Stimulated activated naive CD8-positive, alpha-beta T cell treated with anti-CD3 and anti-CD28 coated beads, Interleukin-15, amount 100 ng/mL, for 72 hours (primary cell): ENCODE results near the gene ATRX.
"Not testable (repeated sequence)": the region's sequence is repeated elsewhere in the genome, so short reads cannot be mapped to it uniquely, and the experiment has no call there.

Experiments used
- ATAC-seq: fragments of 150-1000 bp; cut with Tn5 transposase; 2 replicates; pipeline ENCODE4 v1.10.0; 2021; ENCODE audit warnings: mild to moderate bottlenecking, moderate library complexity
- DNase-seq, 2 donors: peaks; one replicate each; pipeline ENCODE4 v3.0.0; 2021 to 2022
- H3K27ac Mint-ChIP-seq, 2 donors: one replicate each; pipeline ENCODE4 v1.8.0; 2022; ENCODE audit warnings: mild to moderate bottlenecking in 2 of 2, mixed read lengths in 2 of 2, moderate library complexity in 2 of 2
- H3K27me3 Mint-ChIP-seq: one replicate; pipeline ENCODE4 v1.8.0; 2022; ENCODE audit warnings: mixed read lengths
- H3K4me1 Mint-ChIP-seq: one replicate; pipeline ENCODE4 v1.8.0; 2022; ENCODE audit warnings: mild to moderate bottlenecking, mixed read lengths
- H3K4me3 Mint-ChIP-seq, 2 donors: one replicate each; pipeline ENCODE4 v1.8.0; 2022; ENCODE audit warnings: mild to moderate bottlenecking in 2 of 2, mixed read lengths in 2 of 2, moderate library complexity in 1 of 2
- H3K9me3 Mint-ChIP-seq, 2 donors: one replicate each; pipeline ENCODE4 v1.8.0; 2022; ENCODE audit warnings: mixed read lengths in 2 of 2

Gene ATRX

GRCh38 chrX:77691916-77692315 lies 94.1 kb downstream of the ATRX start:
- DNase-seq (no peak), ATAC-seq (no peak)
- no peaks in the 10 kb centered on the region for H3K27me3 Mint-ChIP-seq
- H3K4me1 Mint-ChIP-seq: no peaks in the 10 kb centered on the region
- no peak overlapping the region for H3K4me3 Mint-ChIP-seq
- no peaks in the 10 kb centered on the region for H3K9me3 Mint-ChIP-seq
- H3K27ac Mint-ChIP-seq: no peak overlapping the region

- no peaks in the 10 kb centered on the region for H3K27me3 Mint-ChIP-seq
- ATAC-seq (no peak), DNase-seq (no peak)
- no peaks in the 10 kb centered on the region for H3K4me1 Mint-ChIP-seq
- H3K4me3 Mint-ChIP-seq: no peak overlapping the region
- no peaks in the 10 kb centered on the region for H3K9me3 Mint-ChIP-seq
- H3K27ac Mint-ChIP-seq: no peak overlapping the region
Measured at GRCh38 chrX:77689376-77689775, 96.6 kb downstream of the ATRX start.

GRCh38 chrX:77685683-77686082 lies 100.3 kb downstream of the ATRX start:
- not testable (repeated sequence) for H3K27ac Mint-ChIP-seq, H3K9me3 Mint-ChIP-seq, DNase-seq, ATAC-seq, H3K27me3 Mint-ChIP-seq, H3K4me3 Mint-ChIP-seq
- peaks cover 15% of the 10 kb centered on the region for H3K4me1 Mint-ChIP-seq

- no peaks in the 10 kb centered on the region for H3K27me3 Mint-ChIP-seq
- ATAC-seq (no peak), DNase-seq (no peak)
- H3K27ac Mint-ChIP-seq: no peak overlapping the region
- peaks cover 15% of the 10 kb centered on the region for H3K4me1 Mint-ChIP-seq
- H3K4me3 Mint-ChIP-seq: no peak overlapping the region
- H3K9me3 Mint-ChIP-seq: no peaks in the 10 kb centered on the region
Measured at GRCh38 chrX:77679144-77679543, 106.9 kb downstream of the ATRX start.

- no peak for DNase-seq
- H3K4me1 Mint-ChIP-seq: no peaks in the 10 kb centered on the region
- H3K27me3 Mint-ChIP-seq: no peaks in the 10 kb centered on the region
- no peak for ATAC-seq
- no peak overlapping the region for H3K27ac Mint-ChIP-seq
- no peak overlapping the region for H3K4me3 Mint-ChIP-seq
- no peaks in the 10 kb centered on the region for H3K9me3 Mint-ChIP-seq
Measured at GRCh38 chrX:77675986-77676385, 110.0 kb downstream of the ATRX start.

GRCh38 chrX:77668391-77669237 lies 117.4 kb downstream of the ATRX start:
- no peak overlapping the region for H3K4me3 Mint-ChIP-seq
- peaks cover 7% of the 10 kb centered on the region for H3K4me1 Mint-ChIP-seq
- no peak overlapping the region for H3K27ac Mint-ChIP-seq
- DNase-seq (no peak), ATAC-seq (no peak)
- H3K9me3 Mint-ChIP-seq: no peaks in the 10 kb centered on the region
- H3K27me3 Mint-ChIP-seq: no peaks in the 10 kb centered on the region

GRCh38 chrX:77658886-77659285 lies 127.1 kb downstream of the ATRX start:
- ATAC-seq (no peak), DNase-seq (no peak)
- Mint-ChIP-seq H3K27ac (no peak overlapping the region), H3K4me3 (no peak overlapping the region), H3K9me3 (no peaks in the 10 kb centered on the region), H3K4me1 (no peaks in the 10 kb centered on the region), H3K27me3 (no peaks in the 10 kb centered on the region)

- DNase-seq (no peak), ATAC-seq (no peak)
- Mint-ChIP-seq H3K4me3 (no peak overlapping the region), H3K4me1 (no peaks in the 10 kb centered on the region), H3K9me3 (no peaks in the 10 kb centered on the region), H3K27me3 (no peaks in the 10 kb centered on the region), H3K27ac (no peak overlapping the region)
Measured at GRCh38 chrX:77652095-77652494, 133.9 kb downstream of the ATRX start.

GRCh38 chrX:77640702-77641101 lies 145.3 kb downstream of the ATRX start:
- Mint-ChIP-seq H3K4me3 (no peak overlapping the region), H3K9me3 (peaks cover 6 to 8% of the 10 kb centered on the region in 2 donors), H3K27ac (no peak overlapping the region), H3K27me3 (no peaks in the 10 kb centered on the region), H3K4me1 (peaks cover 12% of the 10 kb centered on the region)
- ATAC-seq (peak; percentile 60), DNase-seq (no peak)

GRCh38 chrX:77639820-77640219 lies 146.2 kb downstream of the ATRX start:
- ATAC-seq: no peak
- Mint-ChIP-seq H3K27ac (no peak overlapping the region), H3K4me1 (peaks cover 12% of the 10 kb centered on the region), H3K9me3 (peaks cover 5% of the 10 kb centered on the region in 2 donors), H3K4me3 (no peak overlapping the region), H3K27me3 (no peaks in the 10 kb centered on the region)
- DNase-seq: no peak

- ATAC-seq: no peak
Measured at GRCh38 chrX:77638397-77638796, 147.6 kb downstream of the ATRX start.

GRCh38 chrX:77635373-77635772 lies 150.6 kb downstream of the ATRX start:
- Mint-ChIP-seq H3K27ac (peak overlapping the region in 1 of 2 donors; percentile 74), H3K4me1 (peaks cover 5% of the 10 kb centered on the region), H3K27me3 (no peaks in the 10 kb centered on the region), H3K4me3 (no peak overlapping the region), H3K9me3 (no peaks in the 10 kb centered on the region)
- DNase-seq (no peak), ATAC-seq (no peak)

More at GRCh38 chrX:77638397-77638796, 147.6 kb downstream of the ATRX start:
- Mint-ChIP-seq H3K9me3 (no peaks in the 10 kb centered on the region), H3K4me3 (no peak overlapping the region), H3K4me1 (peaks cover 12% of the 10 kb centered on the region), H3K27me3 (no peaks in the 10 kb centered on the region), H3K27ac (no peak overlapping the region)
- DNase-seq: no peak

- ATAC-seq (no peak), DNase-seq (no peak)
- H3K4me3 Mint-ChIP-seq: no peak overlapping the region
- H3K27me3 Mint-ChIP-seq: no peaks in the 10 kb centered on the region
- H3K4me1 Mint-ChIP-seq: peaks cover 5% of the 10 kb centered on the region
- H3K27ac Mint-ChIP-seq: no peak overlapping the region
- H3K9me3 Mint-ChIP-seq: no peaks in the 10 kb centered on the region
Measured at GRCh38 chrX:77628294-77629025, 157.6 kb downstream of the ATRX start.

- Mint-ChIP-seq H3K27me3 (no peaks in the 10 kb centered on the region), H3K4me3 (no peak overlapping the region), H3K9me3 (no peaks in the 10 kb centered on the region), H3K4me1 (peaks cover 19% of the 10 kb centered on the region), H3K27ac (no peak overlapping the region)
- DNase-seq (no peak), ATAC-seq (no peak)
Measured at GRCh38 chrX:77622672-77623071, 163.3 kb downstream of the ATRX start.

GRCh38 chrX:77622233-77622632 lies 163.8 kb downstream of the ATRX start:
- H3K4me3 Mint-ChIP-seq: no peak overlapping the region
- peaks cover 19% of the 10 kb centered on the region for H3K4me1 Mint-ChIP-seq
- no peak for DNase-seq
- no peaks in the 10 kb centered on the region for H3K9me3 Mint-ChIP-seq
- H3K27ac Mint-ChIP-seq: no peak overlapping the region
- H3K27me3 Mint-ChIP-seq: no peaks in the 10 kb centered on the region
- ATAC-seq: no peak

GRCh38 chrX:77621453-77621852 lies 164.6 kb downstream of the ATRX start:
- peaks cover 19% of the 10 kb centered on the region for H3K4me1 Mint-ChIP-seq
- not testable (repeated sequence) for ATAC-seq, H3K27me3 Mint-ChIP-seq, H3K27ac Mint-ChIP-seq, H3K9me3 Mint-ChIP-seq, DNase-seq, H3K4me3 Mint-ChIP-seq
